GM03348 (cell line): Measurements from ENCODE around the gene SGSM2.

Experiments used
- DNase-seq: peaks from one replicate; pipeline ENCODE4 v3.0.0; 2012; ENCODE audit warnings: low spot score

The SGSM2 gene

DNA sequence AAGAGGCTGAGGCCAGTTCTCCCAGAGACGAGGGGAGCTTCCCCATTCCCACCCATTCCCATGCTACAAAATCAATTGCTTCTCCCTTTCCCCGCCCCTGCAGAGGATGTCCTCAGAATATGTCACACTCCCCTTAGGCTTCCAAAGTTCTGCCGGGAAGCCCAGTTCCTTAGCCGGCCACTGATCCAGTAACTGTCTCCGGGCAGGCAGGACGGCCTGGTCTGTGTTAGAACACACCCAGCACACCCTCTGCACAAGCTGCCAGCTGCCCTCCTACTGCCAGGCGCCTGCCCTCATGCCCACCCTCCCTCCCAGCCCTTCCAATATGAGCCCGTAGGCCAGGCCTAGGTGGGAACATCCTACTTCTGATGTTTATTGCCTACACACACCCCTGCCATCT is 31.1 kb downstream of the SGSM2 start:
- DNase-seq, result no peak

DNA sequence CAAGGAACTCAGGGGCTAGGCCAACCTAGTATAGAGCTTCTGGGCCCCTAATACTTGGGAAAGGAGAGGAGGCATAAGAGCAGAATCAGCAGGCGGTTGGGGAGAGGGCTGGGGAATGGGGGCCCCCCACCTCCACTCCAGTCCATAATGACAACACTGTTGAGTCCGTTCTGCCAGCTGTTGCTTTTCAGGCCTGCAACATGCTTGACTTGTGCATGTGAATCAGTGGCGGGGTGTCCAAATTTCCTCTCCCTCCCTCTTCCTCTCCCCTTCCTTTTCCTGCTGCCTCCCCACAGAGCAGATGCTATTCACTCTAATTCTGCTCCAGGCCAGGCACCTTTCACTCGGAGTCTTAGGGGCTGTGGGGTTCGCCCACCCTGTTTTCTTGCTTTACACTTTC is 31.7 kb downstream of the SGSM2 start:
- no peak for DNase-seq

DNA sequence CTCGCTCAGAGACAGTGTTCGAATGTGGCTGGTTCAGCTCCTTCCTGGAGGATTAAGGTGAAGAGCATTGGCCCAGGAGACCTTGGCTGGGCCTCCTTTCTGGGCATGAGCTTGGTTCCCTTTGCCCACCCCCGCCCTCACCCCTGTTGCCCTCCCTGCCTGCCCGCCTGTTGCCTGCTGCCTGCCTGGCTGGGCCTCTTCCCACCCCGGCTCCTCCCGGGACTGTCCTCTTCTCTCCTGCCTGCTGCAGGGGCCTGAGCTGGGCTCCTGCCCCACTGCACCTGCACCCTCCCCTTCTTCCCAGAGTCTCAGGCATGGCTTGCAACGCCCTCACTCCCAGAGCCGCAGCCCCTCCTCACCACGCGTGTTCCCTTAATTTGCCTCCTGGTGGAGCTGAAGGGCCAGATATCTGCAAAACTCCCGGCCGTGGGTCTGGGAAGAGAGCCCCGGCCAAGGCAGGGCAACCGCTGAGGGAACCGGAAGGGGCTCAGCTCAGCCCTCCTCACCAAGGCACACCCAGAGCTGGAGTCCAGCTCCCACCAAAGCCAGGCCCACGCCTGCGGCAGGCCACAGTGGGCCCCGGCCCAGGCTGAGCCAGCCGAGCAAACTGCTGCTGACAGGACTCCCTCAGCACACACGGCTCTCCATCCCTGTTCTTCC is 32.4 kb downstream of the SGSM2 start:
- DNase-seq, result no peak

DNA sequence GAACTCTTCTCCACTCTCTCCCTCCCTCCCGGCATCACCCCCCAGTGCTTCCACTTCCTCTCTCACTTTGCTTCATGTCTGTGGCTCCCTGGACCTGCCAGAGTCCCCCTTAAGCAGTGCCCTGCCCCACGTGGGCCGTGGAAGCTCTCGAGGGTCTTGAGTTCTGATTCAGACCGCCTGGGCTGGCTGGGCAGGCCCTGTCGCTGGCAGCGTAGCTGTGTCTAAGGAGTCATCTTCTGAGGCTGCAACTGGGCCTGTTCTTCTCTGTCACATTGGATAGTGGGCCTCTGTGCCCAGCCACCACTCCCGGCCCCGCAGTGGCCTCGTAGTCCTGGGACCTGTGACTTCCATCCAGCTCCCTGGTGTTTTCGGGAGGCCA is 32.9 kb downstream of the SGSM2 start:
- no peak for DNase-seq

DNA sequence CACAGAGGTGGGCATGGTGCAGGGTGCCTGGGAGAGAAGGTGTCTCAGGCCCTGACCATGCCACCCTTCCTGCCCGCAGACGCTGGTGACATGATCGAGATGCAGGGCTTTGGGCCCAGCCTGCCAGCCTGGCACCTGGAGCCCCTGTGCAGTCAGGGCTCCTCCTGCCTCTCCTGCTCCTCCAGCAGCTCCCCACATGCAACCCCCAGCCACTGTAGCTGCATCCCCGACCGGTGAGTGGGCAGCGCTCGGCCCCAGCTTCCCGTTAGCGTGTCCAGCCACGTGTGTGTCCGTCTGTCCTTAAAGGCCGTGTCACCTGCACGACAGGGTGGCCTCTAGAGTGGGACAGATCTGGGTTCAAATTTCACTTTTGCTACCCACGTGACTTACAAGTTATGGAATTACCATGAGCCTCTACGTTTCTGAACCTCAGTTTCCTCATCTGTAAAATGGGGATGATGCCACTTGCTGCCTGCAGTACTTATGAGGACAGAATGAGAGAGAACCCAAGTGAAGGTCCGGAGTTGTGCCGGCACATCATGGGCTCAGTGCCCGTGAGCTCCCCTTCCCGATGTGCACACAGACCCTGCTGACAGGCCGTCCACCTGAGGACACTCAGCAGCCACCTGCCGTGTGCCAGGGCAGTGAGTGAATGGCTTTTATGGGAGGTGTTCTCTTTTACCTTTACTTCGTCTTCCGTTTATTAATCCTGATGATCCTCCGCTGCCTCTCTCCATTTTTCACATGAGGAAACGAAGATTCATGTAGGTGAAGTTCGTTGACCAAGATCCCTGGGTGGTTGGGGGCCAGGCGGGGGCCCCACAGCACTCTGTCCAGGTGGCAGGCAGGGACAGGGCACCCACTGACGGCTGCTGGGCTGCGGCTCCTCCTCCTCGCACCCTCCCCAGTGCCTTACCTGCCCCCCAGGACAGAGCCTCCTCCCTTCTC is 34.2 kb downstream of the SGSM2 start:
- DNase-seq, result no peak

DNA sequence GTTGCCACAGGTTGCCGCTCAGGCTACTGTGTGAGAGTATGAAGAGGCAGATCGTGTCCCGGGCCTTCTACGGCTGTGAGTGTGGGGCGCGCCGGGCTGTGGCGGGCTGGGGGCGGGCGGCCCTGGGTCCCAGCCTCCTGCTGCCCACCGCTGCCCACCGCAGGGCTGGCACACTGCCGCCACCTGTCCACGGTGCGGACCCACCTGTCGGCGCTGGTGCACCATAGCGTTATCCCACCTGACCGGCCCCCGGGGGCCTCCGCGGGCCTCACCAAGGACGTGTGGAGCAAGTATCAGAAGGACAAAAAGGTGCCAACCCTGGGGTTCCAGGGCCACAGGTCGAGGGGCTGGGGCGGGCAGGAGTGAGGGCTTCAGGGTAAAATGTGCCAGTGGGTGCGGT is 34.9 kb downstream of the SGSM2 start:
- DNase-seq, result no peak

DNA sequence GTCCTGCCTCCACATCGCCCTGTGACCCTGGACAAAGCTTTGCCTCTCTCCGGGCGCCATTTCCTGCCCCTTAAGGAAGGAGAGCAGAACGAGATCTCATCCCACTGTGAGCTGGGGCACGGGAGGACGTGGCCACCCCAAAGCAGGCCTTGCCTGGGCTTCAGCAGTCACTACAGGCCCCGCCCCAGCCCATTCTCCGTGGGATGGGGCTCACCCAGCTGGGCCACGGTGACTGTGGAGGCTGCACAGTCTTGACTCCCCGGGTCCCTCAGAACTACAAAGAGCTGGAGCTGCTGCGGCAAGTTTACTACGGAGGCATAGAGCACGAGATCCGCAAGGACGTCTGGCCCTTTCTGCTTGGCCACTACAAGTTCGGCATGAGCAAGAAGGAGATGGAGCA is 35.4 kb downstream of the SGSM2 start:
- DNase-seq, result no peak

DNA sequence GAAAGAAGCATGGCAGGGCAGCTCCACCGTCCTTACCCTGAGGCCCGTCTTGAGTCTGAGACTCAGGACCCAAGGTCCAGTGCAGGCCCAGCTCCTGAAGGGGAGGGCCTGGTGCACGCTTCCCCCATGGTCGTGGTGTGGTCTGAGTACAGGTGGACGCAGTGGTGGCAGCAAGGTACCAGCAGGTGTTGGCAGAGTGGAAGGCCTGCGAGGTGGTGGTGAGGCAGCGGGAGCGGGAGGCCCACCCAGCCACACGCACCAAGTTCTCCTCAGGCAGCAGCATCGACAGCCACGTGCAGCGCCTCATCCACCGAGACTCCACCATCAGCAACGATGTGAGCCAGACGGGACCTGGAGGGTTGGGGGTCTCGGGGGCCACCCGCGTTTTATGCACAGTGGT is 35.9 kb downstream of the SGSM2 start:
- no peak for DNase-seq

DNA sequence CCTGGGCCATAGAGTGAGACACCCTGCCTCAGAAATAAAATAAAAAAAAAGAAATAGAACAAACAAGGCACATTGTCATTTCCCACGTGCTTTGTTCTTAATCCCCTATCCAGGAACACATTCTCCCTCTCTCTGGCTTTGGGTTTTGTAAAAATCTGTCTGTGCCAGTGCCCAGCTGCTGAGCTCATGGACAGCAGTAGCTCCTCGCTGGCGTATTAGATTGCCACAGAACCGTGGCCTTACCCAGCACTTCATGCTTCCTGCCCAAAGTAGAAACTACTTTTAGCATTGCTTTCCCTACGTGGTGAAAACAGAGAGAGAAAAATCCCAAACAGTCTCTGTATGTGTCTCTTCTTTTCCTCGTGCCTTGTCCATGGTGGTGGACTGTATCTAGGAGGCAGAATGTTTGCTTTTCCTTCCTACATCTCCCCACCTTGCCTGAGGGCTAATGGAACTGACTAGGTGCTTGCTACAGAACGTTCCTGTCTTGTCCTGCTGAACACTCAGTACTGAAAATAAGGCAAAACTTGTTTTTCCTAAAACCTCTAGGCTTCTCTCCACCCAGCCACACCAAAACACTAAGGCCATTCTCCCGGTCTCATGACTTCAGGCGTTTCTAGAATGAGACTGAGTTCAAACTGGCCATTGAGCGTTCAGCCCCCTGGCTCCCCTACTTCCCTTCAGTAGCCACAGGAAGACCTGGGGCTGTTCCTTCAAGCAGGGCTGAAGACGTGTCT is 37.4 kb downstream of the SGSM2 start:
- DNase-seq, result no peak

DNA sequence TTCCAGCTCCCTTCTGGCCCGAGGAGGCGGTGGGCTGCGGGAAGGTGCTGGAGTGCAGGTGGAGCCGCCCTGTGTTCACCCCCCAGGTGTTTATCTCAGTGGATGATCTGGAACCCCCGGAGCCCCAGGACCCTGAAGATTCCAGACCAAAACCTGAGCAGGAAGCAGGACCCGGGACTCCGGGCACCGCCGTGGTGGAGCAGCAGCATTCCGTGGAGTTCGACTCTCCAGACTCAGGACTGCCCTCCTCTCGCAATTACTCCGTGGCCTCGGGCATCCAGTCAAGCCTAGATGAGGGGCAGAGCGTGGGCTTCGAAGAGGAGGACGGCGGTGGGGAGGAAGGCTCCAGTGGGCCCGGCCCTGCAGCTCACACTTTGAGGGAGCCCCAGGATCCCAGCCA is 38.1 kb downstream of the SGSM2 start:
- DNase-seq, result no peak

DNA sequence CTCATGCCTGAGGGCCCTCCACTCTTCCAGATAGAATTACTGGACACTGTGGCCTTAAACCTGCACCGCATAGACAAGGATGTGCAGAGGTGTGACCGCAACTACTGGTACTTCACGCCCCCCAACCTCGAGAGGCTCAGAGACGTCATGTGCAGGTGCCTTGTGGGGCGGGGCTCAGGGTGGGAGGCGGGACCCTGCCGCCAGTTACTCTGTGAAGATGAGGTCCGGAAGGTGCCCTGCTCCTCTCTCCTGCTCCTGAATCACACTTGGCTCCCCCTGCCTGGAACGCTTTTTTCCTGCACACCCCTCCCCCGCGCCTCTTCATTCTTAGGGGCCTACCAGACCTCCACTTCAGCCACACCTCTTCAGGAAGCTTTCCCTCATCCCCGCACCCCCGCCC is 38.8 kb downstream of the SGSM2 start:
- DNase-seq, result no peak

DNA sequence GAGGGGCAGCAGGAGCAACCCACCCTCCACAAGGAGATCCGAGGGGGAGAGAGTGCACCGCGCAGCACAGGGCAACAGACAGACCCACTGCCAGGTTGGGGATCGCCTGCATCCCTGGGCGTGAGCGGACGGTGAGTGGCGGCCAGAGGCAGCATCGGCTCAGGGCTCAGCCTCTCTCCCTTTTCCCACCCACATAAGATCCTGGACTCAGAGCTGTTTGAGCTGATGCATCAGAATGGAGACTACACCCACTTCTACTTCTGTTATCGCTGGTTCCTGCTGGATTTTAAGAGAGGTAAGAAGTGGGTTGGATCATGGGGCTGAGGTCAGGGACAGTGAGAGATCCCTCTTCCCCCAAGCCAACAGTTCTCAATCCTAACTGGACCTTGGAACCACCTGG is 40.4 kb downstream of the SGSM2 start:
- no peak for DNase-seq

DNA sequence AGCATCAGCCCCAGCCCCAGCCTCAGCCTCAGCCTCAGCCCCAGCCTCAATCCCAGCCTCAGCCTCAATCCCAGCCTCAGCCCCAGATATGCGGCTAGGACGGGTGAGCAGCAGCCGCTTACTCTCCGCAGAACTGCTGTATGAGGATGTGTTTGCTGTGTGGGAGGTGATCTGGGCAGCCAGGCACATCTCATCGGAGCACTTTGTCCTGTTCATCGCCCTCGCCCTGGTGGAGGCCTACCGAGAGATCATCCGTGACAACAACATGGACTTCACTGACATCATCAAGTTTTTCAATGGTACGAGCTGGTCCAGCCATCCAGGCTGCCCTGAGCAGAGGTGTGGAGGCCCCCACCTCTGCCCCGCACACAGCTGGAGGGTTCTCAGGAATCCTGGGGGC is 41.6 kb downstream of the SGSM2 start:
- no peak for DNase-seq

DNA sequence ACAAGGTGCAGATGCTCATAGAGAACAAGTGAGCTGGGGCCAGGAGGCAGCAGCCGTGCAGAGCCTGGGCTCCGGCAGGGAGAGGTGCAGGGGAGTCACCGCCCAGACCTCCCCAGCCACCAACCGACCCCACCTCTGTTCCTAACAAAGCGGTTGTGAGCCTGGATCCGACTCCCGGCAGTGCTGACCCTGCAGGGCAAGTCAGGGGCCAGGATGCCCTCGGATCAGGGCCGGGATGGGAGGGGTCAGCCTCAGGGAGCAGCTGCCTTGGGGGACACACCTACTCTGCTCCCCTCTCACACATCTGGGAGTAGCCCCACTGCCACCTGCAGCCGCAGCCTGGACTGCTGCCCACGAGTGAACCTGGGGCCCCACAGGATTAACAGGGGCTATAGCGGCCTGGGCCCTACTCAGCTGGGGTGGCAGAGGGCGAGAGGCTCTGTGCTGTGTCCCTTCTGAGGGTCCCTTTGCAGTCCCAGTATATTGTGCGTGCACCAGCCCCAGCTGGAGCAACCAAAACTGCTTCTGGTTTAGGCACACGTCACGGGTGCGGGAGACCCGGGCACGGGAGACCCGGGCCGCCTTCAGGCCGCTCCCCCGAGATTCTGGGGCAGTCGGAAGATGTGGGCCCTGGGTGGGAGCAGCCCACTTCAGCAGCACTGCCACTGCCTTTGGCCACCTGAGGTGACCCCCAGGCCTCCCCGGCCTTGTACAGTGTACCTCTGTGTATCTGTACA is 42.4 kb downstream of the SGSM2 start:
- DNase-seq, result no peak

DNA sequence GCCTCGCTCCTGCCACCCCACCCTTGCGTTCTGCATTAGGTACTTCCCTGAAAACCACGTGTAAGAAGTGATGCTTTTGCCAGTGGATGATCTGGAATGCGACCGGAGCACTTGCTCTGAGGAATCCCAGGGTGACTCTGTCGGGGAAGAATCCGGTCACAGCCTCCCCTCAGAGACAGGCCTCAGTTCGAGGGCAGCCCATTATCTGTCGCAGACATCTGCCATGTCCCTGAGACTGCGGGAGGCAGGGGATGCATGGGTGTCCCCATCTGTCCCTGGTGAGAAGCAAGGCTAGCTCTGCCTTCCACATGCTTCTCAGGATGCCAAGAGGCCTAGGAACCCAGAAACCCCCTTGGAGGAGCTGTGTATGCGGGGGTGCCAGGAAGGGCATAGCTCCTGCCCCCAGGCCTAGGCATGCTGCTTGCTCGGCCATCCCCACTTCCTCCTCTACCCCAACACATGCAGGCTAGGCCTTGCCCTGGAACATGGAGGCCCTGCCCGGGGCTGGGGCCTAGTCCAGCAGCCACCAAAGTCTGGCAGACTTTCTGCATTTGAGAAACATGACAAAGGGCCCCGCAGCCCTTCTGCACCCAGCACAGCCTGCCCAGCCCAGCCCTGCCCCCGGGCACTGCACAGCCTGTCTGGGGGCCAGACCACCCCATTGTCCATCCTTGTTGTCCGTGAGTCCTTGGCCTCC is 43.1 kb downstream of the SGSM2 start:
- no peak for DNase-seq

DNA sequence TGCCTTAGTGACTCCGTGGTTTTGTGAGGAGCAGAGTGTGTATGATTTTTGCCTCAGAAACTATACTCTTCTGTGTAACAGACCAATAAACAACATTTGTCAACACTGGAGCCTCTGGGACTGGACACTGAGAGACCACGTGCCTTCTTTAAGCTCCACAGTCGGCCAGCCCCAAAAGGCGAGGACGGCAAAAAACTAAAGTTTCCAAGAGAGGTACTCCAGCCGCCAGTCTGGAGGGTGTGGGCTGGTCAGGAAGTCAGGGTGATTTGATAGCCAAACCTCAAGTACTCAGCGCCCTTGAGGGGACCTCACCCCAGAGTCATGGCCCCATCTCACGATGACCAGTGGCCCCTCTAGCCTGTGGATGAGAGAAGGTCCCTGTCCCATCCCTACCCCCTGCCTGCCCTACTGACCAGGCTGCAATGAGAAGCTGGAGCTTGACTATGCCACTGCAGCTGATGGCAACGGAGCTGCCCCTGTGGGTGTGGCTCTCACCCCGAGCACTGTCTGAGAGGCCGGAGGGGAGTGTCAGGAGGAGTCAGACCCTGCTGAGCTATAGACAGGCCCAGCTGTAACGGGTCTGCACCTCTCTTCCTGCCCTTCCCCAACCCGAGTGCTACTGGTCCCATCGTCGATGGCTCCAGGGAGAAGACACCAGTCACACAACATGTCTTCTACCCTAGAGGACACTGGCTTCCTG is 43.8 kb downstream of the SGSM2 start:
- DNase-seq, result no peak

DNA sequence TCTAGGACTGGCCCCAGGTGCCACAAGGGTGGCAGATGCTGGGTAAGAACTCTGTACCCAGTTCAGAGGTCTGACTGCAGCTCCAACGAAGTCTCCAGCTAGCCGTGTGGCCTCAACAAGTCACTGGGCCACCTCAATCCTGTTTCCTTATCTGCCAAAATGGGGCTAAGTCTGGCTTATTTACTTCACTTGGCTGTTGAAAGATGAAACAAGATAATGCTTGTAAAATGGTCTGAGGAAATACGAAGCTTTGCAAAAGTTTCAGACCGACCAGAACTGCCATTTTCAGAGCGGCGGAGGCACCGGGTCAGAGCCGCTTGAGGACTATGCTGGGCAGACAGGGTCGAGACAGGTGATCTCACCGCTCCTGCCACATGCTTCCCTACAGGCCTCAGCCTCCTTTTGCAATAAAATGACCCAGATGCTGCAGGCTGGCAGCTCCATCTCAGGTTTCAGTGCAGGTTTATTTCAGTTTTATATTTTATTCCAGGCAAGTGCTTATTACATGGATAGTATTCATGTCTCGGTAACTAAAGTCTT is 46.4 kb downstream of the SGSM2 start:
- no peak for DNase-seq

DNA sequence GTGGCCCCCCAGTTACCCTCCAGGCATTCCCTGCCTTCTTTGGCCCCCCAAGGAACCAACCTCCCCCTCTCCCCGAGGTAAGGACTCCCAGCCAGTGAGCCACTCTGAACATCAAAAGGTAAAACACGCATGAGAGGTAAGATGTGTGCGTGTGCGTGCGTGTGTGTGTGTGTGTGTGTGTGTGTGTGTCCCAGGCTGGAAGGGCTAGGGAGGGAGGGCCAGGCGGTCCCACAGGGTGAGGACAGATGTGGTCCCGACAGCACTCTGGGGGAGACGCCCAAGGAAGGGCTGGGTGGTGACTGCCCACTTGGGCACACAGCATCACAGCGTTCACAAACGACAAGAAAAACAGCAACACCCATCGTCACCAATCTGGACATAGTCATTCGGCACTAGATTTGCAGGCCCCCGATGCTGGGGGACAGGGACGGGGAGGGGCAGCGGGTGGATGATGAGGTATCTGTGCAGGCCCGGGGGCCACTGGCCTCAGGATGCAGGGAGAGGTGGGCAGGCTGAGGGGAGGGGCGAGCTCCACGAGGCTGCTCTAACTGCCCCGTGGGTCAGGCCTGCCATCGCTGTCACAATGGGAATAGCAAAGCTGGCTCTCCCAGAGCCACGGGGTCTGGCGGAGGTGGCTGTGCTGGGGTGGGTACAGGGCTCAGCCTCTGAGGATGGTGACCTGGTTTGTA is 47.3 kb downstream of the SGSM2 start:
- no peak for DNase-seq

DNA sequence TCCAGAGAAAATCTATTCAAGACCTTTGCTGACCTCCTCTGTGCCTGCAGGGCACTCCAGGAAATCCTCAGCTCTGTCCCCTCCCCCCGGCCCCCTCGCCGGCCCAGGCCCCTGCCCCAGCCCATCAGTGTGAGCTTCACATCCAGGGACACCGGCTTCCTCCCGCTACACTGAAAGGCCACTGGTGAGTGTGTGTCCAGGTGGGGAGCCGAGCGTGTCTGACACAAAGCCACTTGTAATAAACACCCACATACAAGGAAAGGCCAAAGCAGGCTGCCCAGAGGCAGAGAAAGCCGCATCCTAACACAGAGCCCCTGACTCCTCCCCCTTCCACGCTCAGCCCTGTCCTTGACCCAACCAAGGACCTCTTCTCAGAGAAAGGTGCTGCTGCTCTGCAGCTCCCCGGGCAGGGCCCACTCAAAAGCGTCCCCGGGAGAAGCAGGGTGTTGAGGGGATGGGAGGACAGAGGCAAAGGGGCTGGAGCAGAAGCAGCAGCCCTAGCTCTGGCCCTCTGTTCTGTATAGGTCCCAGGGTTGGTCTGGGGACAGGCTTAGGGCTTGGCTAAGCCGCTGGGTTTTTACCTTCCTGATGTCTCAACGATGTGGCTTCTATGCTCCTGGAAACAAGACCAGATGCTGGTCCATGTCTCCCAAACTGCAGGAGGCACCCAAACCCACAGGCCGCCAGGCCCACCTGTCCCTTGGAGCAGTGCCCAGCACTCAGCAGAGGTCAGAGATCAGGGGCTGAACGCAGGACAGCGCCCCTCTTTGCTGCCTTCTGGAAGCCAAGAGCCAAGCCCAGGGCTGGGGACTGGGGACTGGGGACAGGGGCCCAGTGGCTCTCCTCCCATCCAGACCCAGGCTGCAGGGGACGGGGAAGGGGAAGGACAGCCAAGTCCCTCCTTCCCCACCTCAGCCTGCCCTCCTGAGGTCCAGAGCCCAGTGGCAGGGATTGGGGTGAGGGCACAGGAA is 48.2 kb downstream of the SGSM2 start:
- no peak for DNase-seq
